Progenitor cell of endocrine pancreas (in vitro differentiated cells): ENCODE data around the gene B3GNT5. TPM values are rescaled to one million over a fixed set of nuclear protein-coding genes. Genes with fewer than 3 reads are reported as not detected.

Experiments used
- DNase-seq: peaks from one replicate; pipeline ENCODE4 v3.0.0; 2021; ENCODE audit warnings: low spot score; ENCODE audit not compliant: unreplicated experiment
- H3K27ac Mint-ChIP-seq: 2 replicates; pipeline ENCODE4 v1.8.0; 2021; ENCODE audit warnings: mild to moderate bottlenecking, moderate library complexity, mixed read lengths
- H3K27me3 Mint-ChIP-seq: 2 replicates; pipeline ENCODE4 v1.8.0; 2021; ENCODE audit warnings: mixed read lengths
- H3K36me3 Mint-ChIP-seq: 2 replicates; pipeline ENCODE4 v1.8.0; 2022; ENCODE audit warnings: mixed read lengths; ENCODE audit not compliant: insufficient read depth
- H3K4me1 Mint-ChIP-seq: 2 replicates; pipeline ENCODE4 v1.8.0; 2021; ENCODE audit warnings: low read depth, mixed read lengths
- H3K4me3 Mint-ChIP-seq: 2 replicates; pipeline ENCODE4 v1.8.0; 2021; ENCODE audit warnings: low read depth, mild to moderate bottlenecking, moderate library complexity, mixed read lengths
- H3K9me3 Mint-ChIP-seq: 2 replicates; pipeline ENCODE4 v1.8.0; 2021; ENCODE audit warnings: low read depth, mixed read lengths
- CTCF ChIP-seq: fragments of 200-600 bp; sonication (generic); IDR thresholded peaks from one replicate; pipeline ENCODE4 v1.5.0; 2021; ENCODE audit warnings: antibody characterized with exemption, mild to moderate bottlenecking; ENCODE audit not compliant: unreplicated experiment
- total RNA-seq: library from RNA; stranded (reverse); gene quantifications from 2 replicates; pipeline ENCODE4 v1.2.1, GENCODE V29; 2021

The B3GNT5 gene
- total RNA-seq, 1 donor from 2014 or later = 26.7 TPM

GRCh38 chr3:183214277-183214612 lies 38.8 kb upstream of the B3GNT5 start:
- no peak for TF ChIP-seq CTCF
- Mint-ChIP-seq H3K27ac (no peak overlapping the region), H3K4me3 (no peak overlapping the region), H3K36me3 (no peaks in the 10 kb centered on the region), H3K27me3 (peaks cover 2% of the 10 kb centered on the region), H3K9me3 (no peaks in the 10 kb centered on the region), H3K4me1 (no peaks in the 10 kb centered on the region)
- no peak for DNase-seq

GRCh38 chr3:183215591-183216202 lies 37.4 kb upstream of the B3GNT5 start:
- Mint-ChIP-seq H3K4me1 (no peaks in the 10 kb centered on the region), H3K36me3 (no peaks in the 10 kb centered on the region), H3K27me3 (peaks cover 2% of the 10 kb centered on the region), H3K9me3 (no peaks in the 10 kb centered on the region), H3K4me3 (no peak overlapping the region), H3K27ac (no peak overlapping the region)
- TF ChIP-seq CTCF = no peak
- DNase-seq = no peak

GRCh38 chr3:183217548-183218332 lies 35.3 kb upstream of the B3GNT5 start:
- Mint-ChIP-seq H3K27me3 (no peaks in the 10 kb centered on the region), H3K4me1 (no peaks in the 10 kb centered on the region), H3K9me3 (no peaks in the 10 kb centered on the region), H3K27ac (no peak overlapping the region), H3K4me3 (no peak overlapping the region), H3K36me3 (no peaks in the 10 kb centered on the region)
- DNase-seq = no peak
- no peak for TF ChIP-seq CTCF

- Mint-ChIP-seq H3K9me3 (no peaks in the 10 kb centered on the region), H3K27me3 (no peaks in the 10 kb centered on the region), H3K36me3 (no peaks in the 10 kb centered on the region), H3K4me3 (no peak overlapping the region), H3K27ac (no peak overlapping the region), H3K4me1 (no peaks in the 10 kb centered on the region)
- DNase-seq = no peak
- TF ChIP-seq CTCF = no peak
These were observed 34.2 kb upstream of the B3GNT5 start for GRCh38 chr3:183218826-183219225.

- H3K27me3 Mint-ChIP-seq = no peaks in the 10 kb centered on the region
- no peak overlapping the region for H3K4me3 Mint-ChIP-seq
- H3K4me1 Mint-ChIP-seq = no peaks in the 10 kb centered on the region
- no peaks in the 10 kb centered on the region for H3K9me3 Mint-ChIP-seq
- no peaks in the 10 kb centered on the region for H3K36me3 Mint-ChIP-seq
- no peak for DNase-seq
- H3K27ac Mint-ChIP-seq = no peak overlapping the region
- no peak for TF ChIP-seq CTCF
These were observed 32.2 kb upstream of the B3GNT5 start for GRCh38 chr3:183220828-183221227.
